COLO668 (cell line): Measurements from ENCODE around the gene NEK11.
"Not testable (repeated sequence)": the region's sequence is repeated elsewhere in the genome, so short reads cannot be mapped to it uniquely, and the experiment has no call there.

Experiments used
- DNase-seq: peaks from one replicate; lab custom pipeline; 2025; ENCODE audit not compliant: unreplicated experiment; lab: John Stamatoyannopoulos, UW

The NEK11 gene

DNA sequence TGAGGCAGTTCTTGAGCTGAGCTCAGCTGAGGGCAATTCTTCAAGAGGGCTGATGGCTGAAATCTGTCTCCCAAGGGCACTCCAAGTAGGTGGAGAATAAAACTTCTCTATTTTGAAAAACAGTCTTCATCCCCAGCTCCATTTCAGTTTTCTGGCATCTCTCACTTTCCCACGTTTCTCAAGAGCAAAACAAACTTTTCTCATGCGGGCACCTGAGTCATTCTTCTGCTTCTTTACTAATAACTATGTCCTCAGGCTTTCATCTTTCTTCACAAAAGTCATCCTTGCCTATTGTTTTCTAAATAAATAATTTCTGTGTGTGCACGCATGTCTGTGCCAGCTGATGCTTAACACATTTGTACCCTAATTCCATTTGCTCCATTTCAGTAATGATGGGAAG, 258.8 kb downstream of the NEK11 start:
- DNase-seq: no peak

- no peak for DNase-seq
Observed at GRCh38 chr3:131299836-131300235, 273.2 kb downstream of the NEK11 start.

GRCh38 chr3:131303848-131304247, 277.2 kb downstream of the NEK11 start:
- DNase-seq: no peak

GRCh38 chr3:131304890-131305289, 278.2 kb downstream of the NEK11 start:
- DNase-seq: no peak

DNA sequence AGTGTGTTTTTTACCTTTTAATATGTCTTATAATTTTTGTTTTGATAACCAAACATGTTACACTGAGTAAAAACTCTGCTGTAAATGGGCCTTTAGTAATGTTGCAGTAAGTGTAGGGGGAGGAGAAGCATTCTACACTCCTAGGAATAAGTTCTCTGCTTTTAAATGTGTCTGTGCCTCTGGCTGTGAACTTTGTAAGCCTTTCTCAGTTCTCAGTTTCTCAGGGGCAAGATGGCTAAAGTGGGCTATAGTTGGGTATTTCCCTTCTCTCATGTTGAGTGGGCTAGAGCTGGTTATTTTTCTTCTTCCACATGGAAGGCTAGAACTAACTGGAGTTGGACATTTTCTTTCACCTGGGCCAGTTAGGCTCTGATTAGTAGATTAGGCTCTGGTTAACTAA, 279.6 kb downstream of the NEK11 start:
- no peak for DNase-seq

DNA sequence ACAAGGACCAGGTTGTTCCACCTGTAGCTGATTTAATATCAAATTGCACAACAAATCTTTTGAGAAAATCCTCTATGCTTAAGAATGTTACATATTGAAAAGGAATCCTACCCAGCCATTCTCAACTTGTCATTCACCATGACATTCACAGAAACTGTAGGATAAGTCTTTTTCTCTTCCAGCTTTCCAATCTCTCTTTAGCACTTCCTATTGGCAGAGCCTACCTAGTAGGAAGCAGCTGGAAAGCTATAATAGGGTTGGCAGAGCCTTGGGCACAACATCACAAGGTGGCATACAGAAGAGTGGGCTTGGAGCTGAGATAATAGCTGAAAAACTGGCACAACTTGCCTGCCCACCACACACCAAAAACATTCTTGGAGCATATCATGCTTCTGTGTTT, 287.6 kb downstream of the NEK11 start:
- no peak for DNase-seq

- DNase-seq: no peak
Observed at GRCh38 chr3:131315162-131315561, 288.5 kb downstream of the NEK11 start.

DNA sequence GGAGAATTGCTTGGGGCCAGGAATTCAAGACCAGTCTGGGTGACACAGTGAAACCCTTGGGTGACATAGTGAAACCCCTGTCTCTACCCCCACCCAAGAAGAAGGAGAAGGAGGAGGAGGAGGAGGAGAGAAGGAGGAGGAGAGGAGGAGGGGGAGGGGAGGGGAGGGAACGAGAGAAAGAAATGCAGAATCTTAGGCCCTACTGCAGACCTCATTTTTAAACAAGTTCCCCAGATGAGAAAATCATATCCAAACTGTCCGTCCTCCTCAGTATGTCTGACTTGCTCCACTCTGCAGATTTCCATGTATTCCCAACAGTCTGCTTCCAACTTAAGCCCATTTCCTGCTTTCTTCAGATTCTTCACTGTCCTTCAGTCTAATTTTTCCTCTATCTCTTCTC, 291.0 kb downstream of the NEK11 start:
- DNase-seq: no peak

DNA sequence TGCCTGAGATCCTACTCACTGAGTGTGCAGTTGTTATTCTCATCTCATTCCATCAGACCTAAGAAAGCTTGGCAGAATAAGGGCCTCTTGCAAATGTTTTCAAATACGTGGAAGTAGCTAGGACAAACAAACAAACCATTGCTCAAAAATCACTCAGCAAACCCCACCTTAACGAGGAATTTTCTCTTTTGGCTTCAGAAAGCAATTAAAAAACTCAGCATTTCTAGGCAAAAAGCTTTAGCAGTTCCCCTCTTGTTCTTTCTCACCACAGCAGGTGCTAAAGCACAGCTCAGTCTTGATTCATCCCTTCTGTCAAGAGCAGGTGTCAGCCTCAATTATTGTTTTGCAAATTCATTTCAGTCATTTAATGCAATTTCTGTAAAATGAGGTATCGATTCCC, 296.3 kb downstream of the NEK11 start:
- no peak for DNase-seq

DNA sequence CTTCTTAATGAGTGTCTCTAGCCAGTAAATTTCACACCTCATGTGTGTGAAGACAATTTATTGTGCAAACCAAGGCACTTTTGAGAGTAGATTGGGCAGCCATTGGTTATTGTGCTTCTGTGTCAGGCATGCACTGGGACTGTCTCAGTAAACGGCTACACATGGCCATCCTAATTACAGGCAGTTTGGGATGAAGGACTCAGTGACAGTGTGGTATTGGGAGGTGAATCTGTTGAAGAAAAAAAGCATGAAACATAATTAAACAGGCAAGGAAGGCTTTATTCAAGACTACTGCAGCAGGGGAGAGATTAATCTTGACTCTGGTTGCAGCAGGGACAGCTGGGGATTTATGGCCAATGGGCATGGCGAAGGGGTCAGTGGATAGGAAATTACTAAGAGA, 297.1 kb downstream of the NEK11 start:
- no peak for DNase-seq

GRCh38 chr3:131324923-131325322, 298.2 kb downstream of the NEK11 start:
- DNase-seq: no peak

DNA sequence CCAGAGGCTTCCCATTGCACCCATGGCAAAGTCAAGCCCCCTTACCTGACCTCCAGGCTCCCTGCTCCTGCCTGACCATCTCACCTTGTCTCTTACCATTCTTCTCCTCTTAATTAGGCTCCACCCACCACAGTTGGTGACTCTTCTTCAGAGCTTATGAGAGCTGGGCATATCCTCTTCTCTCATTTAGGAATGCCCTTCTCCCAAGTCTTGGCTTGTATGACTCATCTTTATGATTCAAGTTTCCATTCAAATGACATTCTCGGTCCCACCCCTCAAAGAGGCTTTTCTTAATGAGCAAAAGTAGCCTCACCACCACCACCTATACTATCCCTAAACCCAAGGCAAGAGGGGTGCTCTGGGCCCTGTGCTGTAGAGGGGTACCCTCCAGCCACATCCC, 299.6 kb downstream of the NEK11 start:
- no peak for DNase-seq

GRCh38 chr3:131328721-131329120, 302.0 kb downstream of the NEK11 start:
- no peak for DNase-seq

- no peak for DNase-seq
Observed at GRCh38 chr3:131329774-131330173, 303.1 kb downstream of the NEK11 start.

DNA sequence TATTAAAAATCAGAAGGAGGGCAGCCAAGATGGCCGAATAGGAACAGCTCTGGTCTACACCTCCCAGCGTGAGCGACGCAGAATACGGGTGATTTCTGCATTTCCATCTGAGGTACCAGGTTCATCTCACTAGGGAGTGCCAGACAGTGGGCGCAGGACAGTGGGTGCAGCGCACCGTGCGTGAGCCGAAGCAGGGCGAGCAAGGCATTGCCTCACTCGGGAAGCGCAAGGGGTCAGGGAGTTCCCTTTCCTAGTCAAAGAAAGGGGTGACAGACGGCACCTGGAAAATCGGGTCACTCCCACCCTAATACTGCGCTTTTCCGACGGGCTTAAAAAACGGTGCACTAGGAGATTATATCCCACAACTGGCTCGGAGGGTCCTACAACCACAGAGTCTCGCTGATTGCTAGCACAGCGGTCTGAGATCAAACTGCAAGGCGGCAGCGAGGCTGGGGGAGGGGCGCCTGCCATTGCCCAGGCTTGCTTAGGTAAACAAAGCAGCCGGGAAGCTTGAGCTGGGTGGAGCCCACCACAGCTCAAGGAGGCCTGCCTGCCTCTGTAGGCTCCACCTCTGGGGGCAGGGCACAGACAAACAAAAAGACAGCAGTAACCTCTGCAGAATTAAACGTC, 304.9 kb downstream of the NEK11 start:
- DNase-seq: not testable (repeated sequence)

GRCh38 chr3:131338948-131339640, 312.4 kb downstream of the NEK11 start:
- no peak for DNase-seq

GRCh38 chr3:131341761-131342160, 315.1 kb downstream of the NEK11 start:
- no peak for DNase-seq

- no peak for DNase-seq
Observed at GRCh38 chr3:131348911-131349310, 322.2 kb downstream of the NEK11 start.

DNA sequence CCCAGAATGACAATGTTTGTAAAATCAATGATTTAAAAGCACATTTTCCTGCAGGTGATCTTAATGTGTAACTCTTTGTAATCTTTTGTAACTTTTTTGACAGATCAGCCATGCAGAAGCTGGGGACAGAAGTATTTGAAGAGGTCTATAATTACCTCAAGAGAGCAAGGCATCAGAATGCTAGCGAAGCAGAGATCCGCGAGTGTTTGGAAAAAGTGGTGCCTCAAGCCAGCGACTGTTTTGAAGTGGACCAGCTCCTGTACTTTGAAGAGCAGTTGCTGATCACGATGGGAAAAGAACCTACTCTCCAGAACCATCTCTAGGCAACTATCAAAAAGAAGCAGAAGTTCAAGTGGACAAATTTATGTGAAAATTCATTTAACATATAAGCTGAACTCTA, 322.8 kb downstream of the NEK11 start:
- DNase-seq: no peak

DNA sequence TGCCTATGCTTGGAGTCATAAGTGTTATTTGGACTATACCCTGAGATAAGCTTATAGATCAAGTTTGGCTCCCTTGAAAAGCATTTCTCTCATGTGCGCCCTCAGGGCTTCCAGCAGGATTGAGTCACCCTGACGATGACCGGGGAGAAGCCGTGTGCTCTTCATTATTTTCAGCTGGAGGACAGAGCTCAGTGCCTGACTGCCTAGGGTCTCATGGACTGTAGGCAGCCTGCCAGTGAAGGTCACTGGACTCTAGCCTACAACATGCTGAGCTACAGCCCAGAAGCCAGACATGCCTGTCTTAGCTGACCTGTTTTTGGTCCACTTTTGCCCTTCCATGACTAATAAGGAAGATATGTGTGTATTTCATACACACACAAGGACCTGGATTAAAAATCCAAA, 323.3 kb downstream of the NEK11 start:
- DNase-seq: no peak

DNA sequence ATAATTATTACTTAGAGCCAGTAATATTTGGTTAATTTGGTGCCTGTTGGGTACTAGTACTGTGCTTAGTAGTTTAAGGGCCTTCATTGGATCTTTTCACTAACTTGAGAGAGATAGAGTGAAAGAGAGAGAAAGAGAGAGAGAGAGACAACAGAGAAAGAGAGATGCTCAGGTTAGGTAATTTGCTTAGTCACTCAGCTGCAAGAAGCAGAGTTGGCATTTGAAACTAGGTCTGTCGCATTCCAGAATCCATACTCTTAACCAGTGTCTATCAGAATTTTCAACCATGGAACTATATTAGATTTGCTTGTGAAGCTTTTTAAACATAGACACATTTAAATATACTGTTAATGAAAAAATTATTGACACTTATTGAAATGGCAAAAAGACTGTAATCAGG, 323.8 kb downstream of the NEK11 start:
- no peak for DNase-seq

- DNase-seq: no peak
Observed at GRCh38 chr3:131353016-131353877, 326.6 kb downstream of the NEK11 start.
